Neural progenitor cell (in vitro differentiated cells): ENCODE results near the gene CREBL2. TPM values are rescaled to one million over a fixed set of nuclear protein-coding genes. Genes with fewer than 3 reads are reported as not detected.

Experiments
- DNase-seq: peaks from one replicate; pipeline ENCODE4 v3.0.0-alpha.2; 2016; ENCODE audit warnings: low spot score
- H2AFZ ChIP-seq: fragments of 200-600 bp; sonication (generic); replicated peaks from 2 replicates; pipeline ENCODE4 v1.6.1; 2016; ENCODE audit warnings: antibody characterized with exemption
- H3F3A ChIP-seq: fragments of 200-600 bp; sonication (generic); 2 replicates; pipeline ENCODE4 v1.6.1; 2016; ENCODE audit warnings: antibody characterized with exemption, low read depth
- H3K27ac ChIP-seq: fragments of 200-600 bp; sonication (generic); 2 replicates; pipeline ENCODE4 v1.5.1; 2016; ENCODE audit warnings: mild to moderate bottlenecking
- H3K27me3 ChIP-seq: fragments of 200-600 bp; sonication (generic); 2 replicates; pipeline ENCODE4 v1.6.1; 2016; ENCODE audit warnings: mild to moderate bottlenecking, moderate library complexity
- H3K36me3 ChIP-seq: fragments of 200-600 bp; sonication (generic); 2 replicates; pipeline ENCODE4 v1.5.1; 2016
- H3K4me1 ChIP-seq: fragments of 200-600 bp; sonication (generic); 2 replicates; pipeline ENCODE4 v1.6.1; 2016; ENCODE audit warnings: mixed run types
- H3K4me2 ChIP-seq: fragments of 200-600 bp; sonication (generic); 2 replicates; pipeline ENCODE4 v1.6.1; 2016
- H3K4me3 ChIP-seq: fragments of 200-600 bp; sonication (generic); 2 replicates; pipeline ENCODE4 v1.5.1; 2016
- H3K79me2 ChIP-seq: fragments of 200-600 bp; sonication (generic); 2 replicates; pipeline ENCODE4 v1.6.1; 2016; ENCODE audit warnings: low read depth
- H3K9ac ChIP-seq: fragments of 200-600 bp; sonication (generic); 2 replicates; pipeline ENCODE4 v1.6.1; 2016
- H3K9me3 ChIP-seq: fragments of 200-600 bp; sonication (generic); 2 replicates; pipeline ENCODE4 v1.5.1; 2016; ENCODE audit warnings: low read depth
- H4K20me1 ChIP-seq: fragments of 200-600 bp; sonication (generic); 2 replicates; pipeline ENCODE4 v1.6.1; 2016; ENCODE audit warnings: low read depth
- H3K27ac Mint-ChIP-seq: 3 replicates; pipeline ENCODE4 v1.8.0; 2021; ENCODE audit warnings: mixed read lengths
- H3K27me3 Mint-ChIP-seq: 2 replicates; pipeline ENCODE4 v1.8.0; 2022; ENCODE audit warnings: low read depth, mild to moderate bottlenecking, inconsistent platforms, moderate library complexity, mixed read lengths; ENCODE audit not compliant: insufficient read depth
- H3K36me3 Mint-ChIP-seq: 3 replicates; pipeline ENCODE4 v1.8.0; 2021; ENCODE audit warnings: mixed read lengths
- H3K4me1 Mint-ChIP-seq: 3 replicates; pipeline ENCODE4 v1.8.0; 2021; ENCODE audit warnings: mixed read lengths
- H3K4me3 Mint-ChIP-seq: 3 replicates; pipeline ENCODE4 v1.8.0; 2021; ENCODE audit warnings: mild to moderate bottlenecking, moderate library complexity, mixed read lengths
- H3K9me3 Mint-ChIP-seq: 3 replicates; pipeline ENCODE4 v1.8.0; 2020; ENCODE audit warnings: mixed read lengths
- EZH2 ChIP-seq: fragments of 200-600 bp; sonication (generic); IDR thresholded peaks from 2 replicates; pipeline ENCODE4 v1.6.1; 2017; ENCODE audit warnings: antibody characterized with exemption, mild to moderate bottlenecking, moderate library complexity
- EZH2phosphoT487 ChIP-seq: fragments of 200-600 bp; sonication (generic); IDR thresholded peaks from 2 replicates; pipeline ENCODE4 v1.6.1; 2017; ENCODE audit warnings: antibody characterized with exemption
- total RNA-seq: library from RNA; depleted of rRNA; stranded (reverse); fragments of >200 nt; gene quantifications from 2 replicates; pipeline ENCODE4 v1.2.3, GENCODE V29; 2015; ENCODE audit warnings: low replicate concordance
- TF ChIP-seq, protein P1 (sequence below): fragments of 200-600 bp; sonication (generic); IDR thresholded peaks from 2 replicates; pipeline ENCODE4 v1.5.1; 2017; ENCODE audit warnings: antibody characterized with exemption, mild to moderate bottlenecking

The CREBL2 gene
- total RNA-seq, 1 donor from 2014 or later, result 31.4 TPM

DNA sequence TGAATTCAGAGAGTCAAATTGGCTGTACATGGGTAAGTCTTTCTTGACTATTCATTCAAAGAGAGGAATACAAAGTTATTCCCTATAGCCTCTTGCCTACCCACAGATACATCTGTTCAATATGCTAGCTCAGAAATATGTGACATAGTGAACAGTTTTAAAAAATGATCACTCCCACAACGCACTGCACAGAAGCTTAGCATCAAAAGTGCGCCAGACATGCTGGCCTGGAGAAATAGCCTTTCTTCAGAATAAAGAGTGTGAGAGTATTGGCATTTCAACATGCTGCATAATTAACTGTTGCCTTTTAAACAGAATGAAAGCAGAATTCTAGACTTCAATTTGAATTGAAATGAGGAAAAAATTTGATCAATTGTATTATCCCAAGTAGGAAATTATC lies 57.3 kb downstream of the CREBL2 start:
- Histone ChIP-seq H3K9ac (no peak overlapping the region), H2AFZ (no peak overlapping the region), H3K27ac (peak overlapping the region; percentile 18), H3K27me3 (no peaks in the 10 kb centered on the region), H3K79me2 (peaks cover 100% of the 10 kb centered on the region), H3K4me3 (no peak overlapping the region), H3F3A (peaks cover 11% of the 10 kb centered on the region), H3K4me1 (no peaks in the 10 kb centered on the region), H3K4me2 (no peak overlapping the region), H3K9me3 (no peaks in the 10 kb centered on the region), H4K20me1 (peaks cover 78% of the 10 kb centered on the region), H3K36me3 (no peaks in the 10 kb centered on the region)
- no peak for TF ChIP-seq EZH2phosphoT487
- TF ChIP-seq, protein P1, sequence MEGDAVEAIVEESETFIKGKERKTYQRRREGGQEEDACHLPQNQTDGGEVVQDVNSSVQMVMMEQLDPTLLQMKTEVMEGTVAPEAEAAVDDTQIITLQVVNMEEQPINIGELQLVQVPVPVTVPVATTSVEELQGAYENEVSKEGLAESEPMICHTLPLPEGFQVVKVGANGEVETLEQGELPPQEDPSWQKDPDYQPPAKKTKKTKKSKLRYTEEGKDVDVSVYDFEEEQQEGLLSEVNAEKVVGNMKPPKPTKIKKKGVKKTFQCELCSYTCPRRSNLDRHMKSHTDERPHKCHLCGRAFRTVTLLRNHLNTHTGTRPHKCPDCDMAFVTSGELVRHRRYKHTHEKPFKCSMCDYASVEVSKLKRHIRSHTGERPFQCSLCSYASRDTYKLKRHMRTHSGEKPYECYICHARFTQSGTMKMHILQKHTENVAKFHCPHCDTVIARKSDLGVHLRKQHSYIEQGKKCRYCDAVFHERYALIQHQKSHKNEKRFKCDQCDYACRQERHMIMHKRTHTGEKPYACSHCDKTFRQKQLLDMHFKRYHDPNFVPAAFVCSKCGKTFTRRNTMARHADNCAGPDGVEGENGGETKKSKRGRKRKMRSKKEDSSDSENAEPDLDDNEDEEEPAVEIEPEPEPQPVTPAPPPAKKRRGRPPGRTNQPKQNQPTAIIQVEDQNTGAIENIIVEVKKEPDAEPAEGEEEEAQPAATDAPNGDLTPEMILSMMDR, result no peak
- TF ChIP-seq EZH2, result no peak
- H3K9me3 Mint-ChIP-seq, result no peaks in the 10 kb centered on the region
- no peak for DNase-seq
- no peak overlapping the region for H3K27ac Mint-ChIP-seq
- H3K27me3 Mint-ChIP-seq, result no peaks in the 10 kb centered on the region
- H3K4me3 Mint-ChIP-seq, result no peak overlapping the region
- peaks cover 6% of the 10 kb centered on the region for H3K4me1 Mint-ChIP-seq
- H3K36me3 Mint-ChIP-seq, result peaks cover 12% of the 10 kb centered on the region

DNA sequence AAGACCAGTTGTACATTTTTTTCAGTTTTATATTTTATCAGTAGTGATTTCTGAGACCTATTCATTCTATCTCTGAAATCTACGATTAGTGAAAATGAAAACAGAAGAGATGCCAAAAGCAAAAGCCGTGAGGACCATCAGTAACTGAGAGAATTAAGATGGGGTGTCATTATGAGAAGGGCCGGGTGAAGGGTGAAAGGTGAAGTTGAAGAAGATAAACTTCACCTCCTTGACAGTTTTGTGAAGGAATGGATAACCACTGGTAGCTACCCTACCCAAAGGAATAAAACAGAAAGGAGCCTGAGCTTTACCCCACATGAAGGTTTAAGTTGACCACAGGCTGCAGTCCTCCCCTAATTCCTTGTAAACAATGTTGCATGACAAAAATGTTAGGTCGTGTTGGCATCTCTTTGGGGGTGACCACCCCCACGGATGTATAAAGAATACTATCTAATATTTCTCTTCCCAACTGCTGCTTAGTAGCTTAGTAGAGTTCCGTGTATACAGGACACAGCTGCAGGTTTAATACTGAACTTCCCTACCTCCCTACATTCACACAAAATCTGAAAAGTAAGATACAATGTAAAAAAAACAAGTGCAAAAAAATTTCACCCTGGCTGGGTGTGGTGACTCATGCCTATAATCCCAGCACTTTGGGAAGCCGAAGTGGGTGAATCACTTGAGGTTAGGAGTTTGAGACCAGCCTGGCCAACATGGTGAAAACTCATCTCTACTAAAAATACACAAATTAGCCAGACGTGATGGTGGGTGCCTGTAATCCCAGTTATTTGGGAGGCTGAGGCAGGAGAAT lies 60.4 kb downstream of the CREBL2 start:
- no peak overlapping the region for H3K27ac Mint-ChIP-seq
- H3K9me3 ChIP-seq, result no peaks in the 10 kb centered on the region
- H3K36me3 Mint-ChIP-seq, result peaks cover 10% of the 10 kb centered on the region
- no peak overlapping the region for H3K4me3 ChIP-seq
- DNase-seq, result no peak
- peaks cover 96% of the 10 kb centered on the region for H4K20me1 ChIP-seq
- no peaks in the 10 kb centered on the region for H3K9me3 Mint-ChIP-seq
- H3K4me1 ChIP-seq, result peaks cover 12% of the 10 kb centered on the region
- TF ChIP-seq, protein P1, result no peak
- TF ChIP-seq EZH2phosphoT487, result no peak
- no peak for TF ChIP-seq EZH2
- H3K27me3 ChIP-seq, result no peaks in the 10 kb centered on the region
- H2AFZ ChIP-seq, result no peak overlapping the region
- no peak overlapping the region for H3K4me3 Mint-ChIP-seq
- peak overlapping the region; percentile 24 for H3K9ac ChIP-seq
- H3K36me3 ChIP-seq, result no peaks in the 10 kb centered on the region
- peaks cover 7% of the 10 kb centered on the region for H3K4me1 Mint-ChIP-seq
- no peaks in the 10 kb centered on the region for H3K27me3 Mint-ChIP-seq
- H3K4me2 ChIP-seq, result no peak overlapping the region
- peaks cover 100% of the 10 kb centered on the region for H3K79me2 ChIP-seq
- H3F3A ChIP-seq, result peaks cover 11% of the 10 kb centered on the region
- H3K27ac ChIP-seq, result no peak overlapping the region

DNA sequence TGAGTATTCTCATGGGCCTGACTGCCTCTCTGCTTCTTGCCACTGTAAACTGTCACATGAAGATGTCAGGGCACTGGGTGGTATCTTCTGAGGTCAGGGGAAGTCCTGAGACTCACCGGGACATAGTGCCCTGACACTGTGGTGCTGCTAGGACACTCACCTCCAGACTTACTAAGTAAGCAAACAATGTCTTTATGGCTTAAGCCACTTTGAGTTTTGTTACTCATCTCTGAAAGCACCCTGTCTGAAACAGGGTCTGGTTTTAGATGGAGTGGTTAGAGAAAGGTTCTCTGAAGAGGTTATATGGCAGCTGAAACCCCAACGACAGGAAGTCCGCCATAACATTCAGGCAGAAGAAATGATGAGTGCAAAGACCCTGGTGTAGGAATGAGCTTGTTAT lies 61.6 kb downstream of the CREBL2 start:
- Mint-ChIP-seq H3K4me3 (no peak overlapping the region), H3K27ac (no peak overlapping the region), H3K27me3 (no peaks in the 10 kb centered on the region), H3K9me3 (no peaks in the 10 kb centered on the region), H3K36me3 (peaks cover 10% of the 10 kb centered on the region), H3K4me1 (peaks cover 7% of the 10 kb centered on the region)
- no peak overlapping the region for H3K4me2 ChIP-seq
- no peaks in the 10 kb centered on the region for H3K36me3 ChIP-seq
- no peaks in the 10 kb centered on the region for H3K27me3 ChIP-seq
- peaks cover 20% of the 10 kb centered on the region for H3F3A ChIP-seq
- peaks cover 20% of the 10 kb centered on the region for H3K4me1 ChIP-seq
- TF ChIP-seq EZH2phosphoT487 (no peak), EZH2 (no peak)
- TF ChIP-seq, protein P1, result no peak
- no peaks in the 10 kb centered on the region for H3K9me3 ChIP-seq
- peaks cover 100% of the 10 kb centered on the region for H3K79me2 ChIP-seq
- no peak overlapping the region for H3K4me3 ChIP-seq
- no peak for DNase-seq
- no peak overlapping the region for H3K27ac ChIP-seq
- H2AFZ ChIP-seq, result no peak overlapping the region
- H3K9ac ChIP-seq, result no peak overlapping the region
- peaks cover 94% of the 10 kb centered on the region for H4K20me1 ChIP-seq
